ENCODE measurements around the gene MUS81.

The MUS81 gene

DNA sequence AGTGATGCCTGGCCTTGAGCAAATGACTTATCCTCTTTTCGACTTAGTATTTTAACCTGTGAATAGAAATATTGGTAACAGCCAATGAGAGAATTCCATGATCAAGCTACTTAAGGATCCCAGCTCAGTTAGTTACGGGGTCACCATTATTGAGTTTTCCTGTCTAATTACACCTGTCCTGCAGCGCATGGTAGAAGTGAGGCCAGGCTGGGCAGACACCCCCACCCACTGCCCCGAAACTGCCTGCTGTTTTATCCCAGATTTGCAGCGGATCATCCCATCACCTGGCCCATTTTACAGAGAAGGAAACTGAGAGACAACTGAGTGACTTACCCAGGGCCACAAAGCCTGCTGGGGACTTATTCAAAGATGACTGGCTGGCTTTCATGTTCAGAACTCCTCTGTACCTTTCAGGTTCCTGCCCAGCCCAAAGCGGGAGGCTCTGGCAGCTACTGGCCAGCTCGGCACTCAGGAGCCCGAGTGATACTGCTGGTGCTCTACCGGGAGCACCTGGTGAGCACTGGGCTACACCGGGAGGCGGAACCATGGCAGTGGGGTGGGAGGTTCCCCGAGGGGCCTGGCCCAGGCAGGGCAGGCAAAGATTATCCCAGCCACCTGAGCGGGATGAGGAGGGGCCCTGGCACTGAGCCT lies 1.4 kb downstream of the MUS81 start:
- DNase-seq = no peak

- DNase-seq = no peak
Observed at GRCh38 chr11:65862191-65862735, 2.0 kb downstream of the MUS81 start.

DNA sequence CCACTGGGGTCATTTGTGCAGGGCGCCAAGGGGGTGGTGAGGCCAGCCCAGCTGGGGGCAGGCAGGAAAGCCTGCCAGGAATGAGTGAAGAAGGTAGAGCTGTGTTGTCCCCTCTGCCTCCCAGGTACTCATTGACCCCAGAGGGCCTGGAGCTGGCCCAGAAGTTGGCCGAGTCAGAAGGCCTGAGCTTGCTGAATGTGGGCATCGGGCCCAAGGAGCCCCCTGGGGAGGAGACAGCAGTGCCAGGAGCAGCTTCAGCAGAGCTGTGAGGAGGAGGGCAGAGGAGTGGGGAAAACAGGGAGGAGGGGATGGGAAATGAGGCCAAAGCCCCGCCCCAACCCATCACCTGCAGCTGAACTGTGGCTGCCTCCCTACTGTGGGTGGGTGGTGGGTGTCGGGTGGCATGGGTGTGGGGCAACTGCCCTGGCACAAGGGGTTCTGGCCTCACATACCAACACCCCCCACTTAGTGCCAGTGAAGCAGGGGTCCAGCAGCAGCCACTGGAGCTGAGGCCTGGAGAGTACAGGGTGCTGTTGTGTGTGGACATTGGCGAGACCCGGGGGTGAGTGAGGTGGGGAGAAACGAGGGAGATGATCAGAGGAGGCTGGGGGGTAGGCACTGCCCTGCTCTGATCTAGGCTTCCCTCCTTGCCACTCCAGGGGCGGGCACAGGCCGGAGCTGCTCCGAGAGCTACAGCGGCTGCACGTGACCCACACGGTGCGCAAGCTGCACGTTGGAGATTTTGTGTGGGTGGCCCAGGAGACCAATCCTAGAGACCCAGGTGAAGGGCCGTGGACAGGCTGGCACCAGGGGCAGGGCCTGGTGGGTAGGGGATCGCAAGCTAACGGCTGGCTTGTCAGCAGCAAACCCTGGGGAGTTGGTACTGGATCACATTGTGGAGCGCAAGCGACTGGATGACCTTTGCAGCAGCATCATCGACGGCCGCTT lies 3.0 kb downstream of the MUS81 start:
- DNase-seq = no peak

- DNase-seq = no peak
Observed at GRCh38 chr11:65863889-65864705, 3.9 kb downstream of the MUS81 start.

- DNase-seq = no peak
Observed at GRCh38 chr11:65864706-65865471, 4.7 kb downstream of the MUS81 start.

DNA sequence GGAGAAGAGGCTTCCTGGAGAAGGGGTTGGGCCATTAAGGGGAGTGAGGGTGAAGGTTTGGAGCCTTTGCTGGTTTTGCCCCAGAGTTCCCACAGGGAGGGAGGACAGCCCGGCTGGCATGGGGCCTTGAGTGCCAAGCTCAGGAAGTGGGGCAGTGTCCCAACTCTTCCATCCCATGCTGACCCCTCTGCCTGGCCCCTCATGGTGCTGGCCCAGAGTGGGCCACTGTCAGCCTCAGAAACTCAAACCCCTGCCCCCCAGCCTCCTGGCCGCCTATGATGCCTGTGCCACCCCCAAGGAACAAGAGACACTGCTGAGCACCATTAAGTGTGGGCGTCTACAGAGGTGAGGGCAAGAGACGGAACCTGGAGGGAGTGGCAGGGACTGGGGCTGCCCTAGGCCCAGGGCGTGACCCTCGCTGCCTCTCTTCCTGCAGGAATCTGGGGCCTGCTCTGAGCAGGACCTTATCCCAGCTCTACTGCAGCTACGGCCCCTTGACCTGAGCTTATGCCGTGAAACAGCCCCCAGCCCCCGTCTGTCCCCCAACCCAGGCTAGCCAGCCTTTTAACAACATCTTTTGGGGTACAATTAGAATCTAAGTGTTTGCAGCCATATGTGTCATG lies 5.4 kb downstream of the MUS81 start:
- DNase-seq = no peak

- no peak for DNase-seq
Observed at GRCh38 chr11:65866509-65867283, 6.5 kb downstream of the MUS81 start.

- DNase-seq = no peak
Observed at GRCh38 chr11:65867284-65868071, 7.2 kb downstream of the MUS81 start.

DNA sequence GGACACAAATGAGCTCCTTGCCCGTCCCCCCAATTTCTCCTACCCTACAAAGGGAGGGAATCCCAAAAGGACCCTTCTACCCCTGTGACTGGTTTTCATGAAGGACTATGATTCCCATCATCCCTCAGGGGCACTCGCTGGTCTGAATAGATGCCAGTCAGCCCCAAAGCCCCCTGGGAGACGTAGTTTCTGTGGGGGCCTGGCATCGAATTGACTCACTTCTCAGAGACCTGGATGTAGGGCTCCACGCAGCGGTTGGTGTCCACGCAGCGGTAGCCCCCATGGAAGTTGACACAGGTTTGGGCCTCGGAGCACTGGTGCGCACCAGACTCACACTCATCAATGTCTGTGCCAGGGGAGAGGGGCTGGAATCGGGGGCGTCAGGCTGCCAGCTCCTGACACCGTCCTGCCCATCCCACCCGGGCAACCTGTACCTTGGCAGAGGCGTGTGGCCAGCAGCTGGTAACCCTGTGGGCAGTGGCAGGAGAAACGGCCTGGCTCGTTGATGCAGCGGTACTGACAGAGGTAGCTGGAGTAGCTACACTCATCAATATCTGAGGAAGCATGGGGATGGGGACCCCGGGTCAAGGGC lies 7.9 kb downstream of the MUS81 start:
- DNase-seq = no peak

GRCh38 chr11:65868907-65869306 lies 8.7 kb downstream of the MUS81 start:
- DNase-seq = no peak

GRCh38 chr11:65869643-65870306 lies 9.5 kb downstream of the MUS81 start:
- DNase-seq = no peak

DNA sequence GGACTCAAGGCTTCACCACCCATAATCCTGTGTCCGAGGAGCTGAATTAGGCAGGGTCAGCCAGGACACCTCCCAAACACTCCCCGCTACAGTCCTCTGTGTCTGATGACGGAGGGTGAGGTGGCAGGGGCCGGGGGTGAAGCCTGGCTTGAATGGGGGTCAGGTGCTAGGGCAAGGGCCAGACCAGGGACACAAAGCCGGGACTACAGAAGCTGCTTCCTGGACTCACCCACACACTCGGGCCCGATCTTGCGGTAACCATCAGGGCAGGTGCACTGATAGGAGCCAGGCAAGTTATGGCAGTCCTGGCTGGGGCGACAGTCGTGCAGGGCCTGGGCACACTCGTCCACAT lies 10.1 kb downstream of the MUS81 start:
- no peak for DNase-seq

DNA sequence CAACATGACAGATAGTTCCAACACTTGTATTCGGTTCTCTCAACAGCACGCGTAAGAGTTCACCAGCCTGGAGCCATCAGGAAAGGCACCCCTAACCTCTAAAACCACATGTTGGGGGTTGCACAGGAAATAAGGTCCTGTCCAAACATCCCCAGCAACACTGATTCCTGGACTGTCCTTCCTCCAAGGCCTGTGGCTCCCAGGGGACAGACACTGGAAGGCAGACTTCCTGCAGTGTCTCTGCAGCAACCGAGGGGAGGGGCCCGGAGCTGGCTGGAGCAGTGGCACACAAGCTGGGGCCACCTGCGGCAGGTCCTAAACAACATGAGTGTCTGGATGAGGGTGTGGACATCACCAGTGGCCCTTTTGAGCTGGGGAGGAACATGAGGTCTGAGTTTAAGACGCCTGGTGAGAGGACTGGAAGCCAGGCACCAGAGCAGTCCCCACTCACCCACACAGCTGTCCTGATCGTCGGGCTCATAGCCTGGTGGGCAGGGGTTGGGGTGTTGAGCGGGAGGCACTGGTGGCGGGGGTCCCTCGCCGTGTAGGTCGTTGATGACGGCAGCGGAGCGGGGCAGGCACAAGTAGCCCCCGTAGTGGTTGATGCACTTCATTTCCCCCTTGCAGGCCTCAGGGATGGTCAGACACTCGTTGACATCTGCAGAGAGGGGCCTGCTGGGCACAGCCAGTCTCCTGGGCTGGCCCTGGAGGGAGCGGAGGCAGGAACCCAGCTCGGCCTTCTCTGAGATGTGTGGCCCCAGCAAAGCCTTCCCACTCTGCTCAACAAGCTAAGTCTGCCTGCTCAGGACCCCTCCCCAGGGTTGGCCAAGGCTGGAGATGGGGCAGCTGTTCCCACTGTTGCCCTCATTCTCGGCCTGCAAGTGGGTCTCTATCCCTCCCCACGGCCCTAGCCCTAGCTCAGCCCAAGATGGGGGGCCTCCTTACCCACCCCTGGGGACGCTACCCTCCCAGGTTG lies 10.8 kb downstream of the MUS81 start:
- DNase-seq = no peak

- DNase-seq = no peak
Observed at GRCh38 chr11:65871811-65872548, 11.7 kb downstream of the MUS81 start.

GRCh38 chr11:65872586-65873317 lies 12.5 kb downstream of the MUS81 start, which contains the start of gene EFEMP2:
Gene EFEMP2 (minus strand): TSS chr11:65872800. CDS start chr11:65872354, 446 bp downstream.
- no peak for DNase-seq
